C4-2B (cell line): ENCODE data around the gene ARHGEF4.

ENCODE experiments used
- ZFX ChIP-seq: fragments of 450-650 bp; IDR thresholded peaks from 2 replicates; pipeline ENCODE4 v1.6.1; 2017
- TF ChIP-seq, protein P1 (sequence below): fragments of 450-650 bp; conservative IDR thresholded peaks from 2 replicates; pipeline ENCODE4 v1.5.1; 2017; ENCODE audit warnings: mild to moderate bottlenecking

DNA sequence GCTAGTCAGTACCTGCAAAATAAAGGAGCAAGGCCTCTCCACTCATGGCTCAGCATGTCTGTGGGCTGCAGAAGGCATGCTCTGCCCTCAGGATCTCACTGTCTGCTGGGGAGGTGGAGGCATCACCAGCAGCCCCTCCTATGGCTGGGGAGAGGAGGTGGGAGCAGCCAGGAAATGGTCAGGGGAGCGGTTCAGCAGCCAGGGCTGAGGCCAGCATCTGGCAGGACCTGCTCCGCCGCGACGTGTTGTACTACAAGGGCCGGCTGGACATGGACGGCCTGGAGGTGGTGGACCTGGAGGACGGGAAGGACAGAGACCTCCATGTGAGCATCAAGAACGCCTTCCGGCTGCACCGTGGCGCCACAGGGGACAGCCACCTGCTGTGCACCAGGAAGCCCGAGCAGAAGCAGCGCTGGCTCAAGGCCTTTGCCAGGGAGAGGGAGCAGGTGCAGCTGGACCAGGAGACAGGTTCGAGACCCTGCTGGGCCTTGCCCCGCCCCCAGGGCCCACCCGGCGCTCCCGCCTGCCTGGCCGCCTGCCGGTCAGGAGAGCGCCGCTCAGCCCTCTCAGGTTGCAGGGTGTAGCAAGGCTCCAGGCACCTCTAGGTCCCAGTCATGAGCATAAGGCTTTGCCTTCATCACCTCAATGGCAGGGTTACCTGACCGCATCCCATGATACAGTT lies 207.5 kb downstream of the ARHGEF4 start:
- TF ChIP-seq, protein P1, sequence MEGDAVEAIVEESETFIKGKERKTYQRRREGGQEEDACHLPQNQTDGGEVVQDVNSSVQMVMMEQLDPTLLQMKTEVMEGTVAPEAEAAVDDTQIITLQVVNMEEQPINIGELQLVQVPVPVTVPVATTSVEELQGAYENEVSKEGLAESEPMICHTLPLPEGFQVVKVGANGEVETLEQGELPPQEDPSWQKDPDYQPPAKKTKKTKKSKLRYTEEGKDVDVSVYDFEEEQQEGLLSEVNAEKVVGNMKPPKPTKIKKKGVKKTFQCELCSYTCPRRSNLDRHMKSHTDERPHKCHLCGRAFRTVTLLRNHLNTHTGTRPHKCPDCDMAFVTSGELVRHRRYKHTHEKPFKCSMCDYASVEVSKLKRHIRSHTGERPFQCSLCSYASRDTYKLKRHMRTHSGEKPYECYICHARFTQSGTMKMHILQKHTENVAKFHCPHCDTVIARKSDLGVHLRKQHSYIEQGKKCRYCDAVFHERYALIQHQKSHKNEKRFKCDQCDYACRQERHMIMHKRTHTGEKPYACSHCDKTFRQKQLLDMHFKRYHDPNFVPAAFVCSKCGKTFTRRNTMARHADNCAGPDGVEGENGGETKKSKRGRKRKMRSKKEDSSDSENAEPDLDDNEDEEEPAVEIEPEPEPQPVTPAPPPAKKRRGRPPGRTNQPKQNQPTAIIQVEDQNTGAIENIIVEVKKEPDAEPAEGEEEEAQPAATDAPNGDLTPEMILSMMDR = no peak
- no peak for TF ChIP-seq ZFX
